A204.1 (cell line): ENCODE data around the gene ABI3BP.

ENCODE experiments used
- FAIRE-seq: peaks from 2 replicates; lab custom pipeline; 2012; peaks lifted over from hg19 to GRCh38; lab: Jason Lieb, UNC

The ABI3BP gene

DNA sequence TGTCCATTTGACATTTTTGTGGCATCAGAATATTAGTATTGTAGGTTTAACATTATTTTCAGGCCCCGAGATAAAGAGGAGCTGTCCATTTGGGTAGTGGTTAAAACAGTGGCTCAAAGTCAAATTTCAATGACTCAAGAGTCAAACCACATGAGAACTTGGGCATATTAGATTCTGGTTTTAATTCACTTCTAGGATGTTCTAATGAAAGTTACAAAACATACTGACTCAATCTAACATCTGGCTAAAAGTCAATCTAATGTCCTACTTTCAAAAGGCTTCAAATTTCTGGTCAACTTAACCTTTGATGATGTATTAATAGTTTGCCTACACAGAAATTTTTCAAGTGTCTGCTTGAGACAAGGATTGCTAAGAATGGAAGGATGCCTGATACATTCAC is 112.4 kb downstream of the ABI3BP start:
- no peak for FAIRE-seq

GRCh38 chr3:100880072-100880471 is 113.1 kb downstream of the ABI3BP start:
- FAIRE-seq = no peak

- no peak for FAIRE-seq
Measured at GRCh38 chr3:100879195-100879810, 113.9 kb downstream of the ABI3BP start.

DNA sequence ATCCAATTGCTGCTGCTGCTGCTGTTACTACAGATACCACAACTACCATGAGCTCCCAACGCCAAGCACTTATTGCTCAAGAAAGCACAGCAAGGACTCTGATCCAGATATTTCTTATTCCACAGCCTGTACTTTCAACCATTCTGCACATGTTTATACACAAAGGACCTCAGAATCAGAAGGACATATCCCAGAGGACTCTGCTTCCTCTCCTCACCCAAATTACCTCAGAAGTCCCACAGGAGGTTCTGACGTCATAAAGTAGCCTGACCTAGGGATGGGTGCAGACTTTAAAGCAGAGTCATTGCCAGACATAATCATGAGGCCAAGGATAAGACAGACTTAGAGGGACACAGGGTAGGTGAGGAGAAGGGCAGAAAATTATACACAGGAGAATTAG is 115.9 kb downstream of the ABI3BP start:
- no peak for FAIRE-seq

DNA sequence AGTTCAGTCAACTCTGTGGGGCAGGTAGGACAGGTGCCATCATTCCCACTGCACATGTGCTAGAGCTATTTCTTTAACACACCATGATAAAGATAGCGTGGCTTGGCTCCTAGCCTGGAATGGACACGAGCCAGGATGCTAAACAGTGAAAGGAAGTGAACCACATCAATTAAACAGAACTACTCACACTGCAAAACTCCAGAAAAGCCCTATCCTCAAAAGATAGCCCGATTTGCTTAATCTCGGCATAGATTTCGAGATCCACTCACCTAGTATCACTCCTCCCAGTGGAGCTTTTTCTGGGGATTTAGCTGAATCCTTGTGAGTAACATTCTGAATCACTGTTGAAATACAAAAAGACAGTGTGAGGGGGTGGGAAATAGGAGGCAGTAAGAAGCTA is 118.0 kb downstream of the ABI3BP start:
- no peak for FAIRE-seq

- no peak for FAIRE-seq
Measured at GRCh38 chr3:100873611-100874010, 119.6 kb downstream of the ABI3BP start.

GRCh38 chr3:100871306-100871705 is 121.9 kb downstream of the ABI3BP start:
- no peak for FAIRE-seq

DNA sequence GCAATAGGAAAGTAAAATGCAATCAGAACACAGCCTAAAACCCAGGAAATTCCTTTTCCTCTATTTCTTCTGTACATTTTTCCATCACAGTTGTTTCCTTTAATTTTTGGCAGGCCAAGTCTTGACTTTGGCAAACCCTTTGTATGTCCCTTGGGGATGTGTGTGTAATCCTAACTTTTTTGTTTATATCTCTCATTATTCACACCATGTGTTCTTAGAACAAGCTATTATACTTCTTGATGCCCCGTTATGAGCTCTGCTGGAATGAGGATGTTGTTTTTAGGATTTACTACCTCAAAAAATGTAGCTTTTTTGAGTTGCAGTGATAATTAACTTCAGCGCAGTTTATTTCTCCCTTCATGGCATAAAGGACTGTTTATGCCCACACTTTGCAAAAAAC is 123.4 kb downstream of the ABI3BP start:
- FAIRE-seq = no peak

GRCh38 chr3:100868894-100869293 is 124.3 kb downstream of the ABI3BP start:
- no peak for FAIRE-seq

GRCh38 chr3:100868096-100868495 is 125.1 kb downstream of the ABI3BP start:
- no peak for FAIRE-seq

GRCh38 chr3:100865442-100865841 is 127.8 kb downstream of the ABI3BP start:
- FAIRE-seq = no peak

- FAIRE-seq = no peak
Measured at GRCh38 chr3:100864471-100865250, 128.6 kb downstream of the ABI3BP start.

GRCh38 chr3:100857863-100858262 is 135.4 kb downstream of the ABI3BP start:
- FAIRE-seq = no peak

- no peak for FAIRE-seq
Measured at GRCh38 chr3:100856821-100857220, 136.4 kb downstream of the ABI3BP start.

- FAIRE-seq = no peak
Measured at GRCh38 chr3:100852840-100853239, 140.4 kb downstream of the ABI3BP start.

DNA sequence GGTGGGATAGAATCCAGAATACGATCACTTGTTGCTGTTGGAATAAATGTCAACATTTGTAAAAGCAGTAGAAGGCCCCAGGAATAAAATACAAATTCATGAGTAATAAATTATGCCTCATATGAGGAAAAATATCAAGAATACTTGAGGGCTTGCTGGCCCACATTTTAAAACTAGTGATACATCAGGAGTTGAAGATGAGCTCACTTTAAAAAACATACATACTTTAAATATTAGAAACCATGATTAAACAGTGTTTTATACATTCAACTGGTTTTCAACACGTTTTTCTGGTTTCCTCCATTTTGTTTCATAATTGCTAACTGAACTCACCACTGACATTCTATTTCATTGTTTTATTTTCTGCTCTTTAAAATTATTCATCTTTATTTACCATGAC is 142.5 kb downstream of the ABI3BP start:
- FAIRE-seq = no peak

DNA sequence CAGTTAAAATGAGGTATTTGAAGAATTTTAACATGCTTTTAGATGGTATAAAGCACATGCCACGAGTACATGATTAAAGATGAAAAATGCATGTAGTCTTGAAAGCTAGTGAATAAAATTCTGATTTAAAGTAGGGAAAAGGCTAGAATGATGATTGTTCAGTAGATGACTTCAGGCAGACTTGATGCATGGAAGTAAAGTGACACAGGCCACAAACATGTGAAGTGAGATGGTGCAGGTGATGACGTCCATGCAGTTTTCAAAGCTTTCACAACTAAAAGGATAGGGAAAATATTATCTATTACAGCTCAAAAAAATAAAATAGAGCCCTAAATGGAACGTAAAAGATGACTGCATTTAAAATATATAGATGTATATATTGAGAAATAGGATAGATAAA is 143.1 kb downstream of the ABI3BP start:
- FAIRE-seq = no peak

DNA sequence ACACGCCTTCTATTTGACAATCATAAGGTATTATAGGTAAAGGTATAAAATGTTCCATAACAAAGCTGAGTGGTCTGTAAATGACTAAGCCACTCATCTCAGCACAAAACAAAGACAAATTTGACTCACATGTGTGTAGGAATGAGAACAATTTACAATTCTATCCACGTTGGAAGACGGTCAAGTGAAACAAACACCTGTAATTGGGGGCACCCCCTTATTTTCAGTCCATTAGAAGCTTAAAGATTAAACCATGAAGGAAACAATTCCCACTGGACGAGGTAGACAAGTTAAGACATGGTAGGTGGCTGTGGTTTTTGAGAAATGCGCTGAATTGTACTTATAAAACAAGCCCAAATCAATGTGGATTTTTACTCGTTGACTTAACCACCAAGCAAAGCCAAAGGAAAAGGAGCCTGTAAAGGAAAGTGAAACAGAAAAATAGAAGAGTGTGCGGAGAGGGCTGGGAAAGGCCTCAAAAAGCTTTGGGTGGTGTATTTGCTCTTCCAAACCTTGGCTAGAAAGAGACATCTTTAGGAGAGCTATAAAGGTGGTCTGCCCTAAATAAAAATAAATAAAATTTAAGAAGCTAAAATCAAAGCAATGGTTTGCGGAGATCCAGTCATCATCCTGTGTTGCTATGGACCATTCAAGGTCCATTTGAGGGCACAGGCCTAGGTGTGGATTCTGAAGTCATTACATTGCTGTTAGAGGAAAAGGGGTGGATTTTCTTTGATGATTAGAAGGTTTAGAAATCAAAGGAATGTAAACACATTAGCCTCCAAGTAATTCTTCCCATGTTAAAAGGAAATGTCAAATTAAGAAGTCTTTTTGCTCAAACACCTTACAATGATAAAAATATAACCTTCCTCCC is 148.9 kb downstream of the ABI3BP start:
- FAIRE-seq = no peak

DNA sequence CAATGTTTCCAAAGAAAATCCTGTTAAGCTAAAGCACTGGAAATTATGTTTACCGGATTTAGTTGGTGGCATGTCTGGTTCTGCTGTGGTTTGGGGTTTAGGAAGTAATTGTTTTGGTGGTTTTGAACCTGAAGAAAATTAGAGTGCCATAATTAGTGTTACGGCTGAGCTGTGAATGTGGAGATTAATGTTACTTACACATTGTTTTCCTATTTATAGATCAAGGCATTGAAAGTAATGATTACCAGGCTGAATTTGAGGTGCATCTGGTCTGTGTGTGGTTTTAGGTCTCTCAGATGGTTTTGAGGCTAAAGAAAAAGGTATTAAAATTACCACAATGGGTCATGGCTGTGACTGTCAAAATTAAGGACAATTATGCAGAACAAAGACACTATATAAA is 155.1 kb downstream of the ABI3BP start:
- no peak for FAIRE-seq

DNA sequence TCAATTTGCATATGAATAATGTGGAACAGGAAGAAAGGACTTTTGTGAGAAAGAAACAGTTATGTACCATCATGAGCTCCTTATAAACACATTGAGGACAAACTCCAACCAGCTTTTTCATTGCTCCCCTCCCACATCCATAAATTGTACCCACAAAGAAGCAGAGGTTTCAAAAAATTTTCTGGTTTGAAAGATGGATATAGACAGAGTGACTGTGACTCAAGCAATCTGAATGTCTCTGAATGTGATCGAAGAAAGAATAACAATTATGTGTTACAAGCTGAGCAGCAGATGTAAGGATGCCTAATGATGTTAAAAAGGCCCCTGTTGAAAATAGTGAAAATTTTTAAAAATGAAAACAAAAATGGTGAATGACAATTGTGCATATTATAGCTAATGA is 156.6 kb downstream of the ABI3BP start:
- no peak for FAIRE-seq

DNA sequence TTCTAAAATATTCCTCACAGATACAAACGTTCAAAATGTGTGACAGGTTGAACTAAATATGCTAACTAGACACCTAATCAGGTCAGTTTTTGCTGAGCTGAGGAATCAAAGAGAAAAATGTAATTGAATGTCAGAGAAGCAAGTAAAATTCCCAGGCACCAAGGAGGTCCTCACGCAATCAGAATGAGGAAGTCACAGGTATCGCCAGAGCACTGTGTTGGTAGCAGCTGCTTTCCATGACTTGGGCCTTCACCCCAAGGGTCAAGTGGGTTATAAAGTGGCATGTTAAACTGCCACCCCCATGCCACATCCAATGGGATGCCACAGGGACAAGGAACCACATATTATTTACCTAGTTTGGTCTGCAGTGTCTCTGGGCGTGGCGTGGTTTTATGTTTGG is 158.9 kb downstream of the ABI3BP start:
- no peak for FAIRE-seq

GRCh38 chr3:100833483-100833882 is 159.7 kb downstream of the ABI3BP start:
- FAIRE-seq = no peak

GRCh38 chr3:100831629-100832028 is 161.6 kb downstream of the ABI3BP start:
- FAIRE-seq = no peak
